HTR-8/SVneo (cell line): ENCODE results near the gene SLC25A19.
"Not testable (repeated sequence)": the region's sequence is repeated elsewhere in the genome, so short reads cannot be mapped to it uniquely, and the experiment has no call there.

Source experiments
- DNase-seq: peaks from one replicate; pipeline ENCODE4 v3.0.0; 2011; ENCODE audit warnings: low spot score, mixed read lengths; ENCODE audit not compliant: insufficient read length
- FAIRE-seq: peaks from 2 replicates; lab custom pipeline; 2011; peaks lifted over from hg19 to GRCh38; lab: Jason Lieb, UNC

SLC25A19 gene

GRCh38 chr17:75307957-75308731 lies 18.9 kb upstream of the SLC25A19 start:
- FAIRE-seq (no peak), DNase-seq (no peak)

GRCh38 chr17:75301502-75302206 lies 12.4 kb upstream of the SLC25A19 start:
- no peak for DNase-seq
- no peak for FAIRE-seq

- no peak for DNase-seq
- no peak for FAIRE-seq
These were observed 11.8 kb upstream of the SLC25A19 start for GRCh38 chr17:75301049-75301448.

- FAIRE-seq = no peak
- DNase-seq = no peak
These were observed 11.0 kb upstream of the SLC25A19 start for GRCh38 chr17:75300280-75300679.

DNA sequence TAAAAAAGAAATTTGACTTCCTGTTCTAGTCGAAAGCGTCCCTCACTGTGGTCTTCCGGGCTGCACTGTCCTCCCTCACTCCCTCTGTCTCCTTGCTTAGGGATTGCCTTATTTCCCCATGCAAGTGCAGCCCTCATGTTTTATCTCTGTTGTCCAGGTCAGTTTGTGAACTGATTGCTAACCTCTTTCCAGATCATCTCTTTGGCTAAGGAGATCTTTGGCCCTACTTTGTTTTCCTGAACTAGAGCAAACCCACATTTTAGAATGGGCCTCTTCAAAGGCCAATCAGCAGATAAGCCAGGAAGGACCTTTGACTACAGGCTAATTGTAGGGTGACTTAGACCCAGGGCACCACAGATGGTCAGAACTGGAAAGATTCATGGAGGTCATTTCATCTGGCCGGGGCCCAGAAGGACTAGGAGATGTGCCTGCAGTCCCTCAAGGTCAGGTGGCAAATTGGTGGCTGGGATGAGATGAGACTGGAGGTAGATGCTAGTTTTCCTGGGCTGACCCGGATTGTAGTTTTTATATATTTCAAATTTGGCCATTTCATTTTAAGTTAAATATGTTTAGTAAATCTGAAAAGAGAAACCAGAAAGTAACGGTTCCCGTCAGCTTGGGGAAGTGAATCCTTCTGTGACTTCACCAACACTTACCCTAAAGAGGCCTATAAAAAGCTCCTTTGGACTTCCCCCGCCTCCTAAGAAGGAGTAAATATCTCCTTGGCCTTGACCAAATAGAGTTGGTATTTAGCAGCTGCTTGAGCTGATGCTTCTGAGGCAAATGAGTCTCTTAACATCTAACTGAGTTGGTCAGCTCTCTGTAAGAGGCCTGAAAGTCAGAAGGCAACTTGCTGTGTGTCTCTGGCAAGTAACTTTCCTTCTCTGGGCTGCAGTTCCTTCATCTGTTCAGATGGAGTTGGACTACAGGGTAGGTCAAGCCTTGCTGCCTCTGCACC lies 6.2 kb upstream of the SLC25A19 start:
- no peak for DNase-seq
- no peak for FAIRE-seq

DNA sequence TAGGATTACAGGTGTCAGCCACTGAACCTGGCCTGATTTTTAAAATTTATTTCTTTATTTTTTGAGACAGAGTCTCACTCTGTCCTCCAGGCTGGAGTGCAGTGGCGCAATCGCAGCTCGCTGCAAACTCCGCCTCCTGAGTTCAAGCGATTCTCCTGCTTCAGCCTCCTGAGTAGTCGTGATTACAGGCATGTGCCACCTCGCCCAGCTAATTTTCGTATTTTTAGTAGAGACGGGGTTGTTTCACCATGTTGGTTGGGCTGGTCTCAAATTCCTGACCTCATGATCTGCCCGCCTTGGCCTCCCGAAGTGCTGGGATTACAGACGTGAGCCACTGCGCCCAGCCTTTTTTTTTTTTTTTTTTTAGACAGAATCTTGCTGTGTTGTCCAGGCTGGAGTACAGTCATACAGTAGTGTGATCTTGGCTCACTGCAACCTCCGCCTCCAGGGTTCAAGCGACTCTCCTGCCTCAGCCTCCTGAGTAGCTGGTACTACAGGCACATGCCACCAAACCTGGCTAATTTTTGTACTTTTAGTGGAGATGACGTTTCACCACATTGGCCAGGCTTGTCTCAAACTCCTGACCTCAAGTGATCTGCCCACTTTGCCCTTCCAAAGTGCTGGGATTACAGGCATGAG lies 3.7 kb upstream of the SLC25A19 start:
- DNase-seq, FAIRE-seq: not testable (repeated sequence)

DNA sequence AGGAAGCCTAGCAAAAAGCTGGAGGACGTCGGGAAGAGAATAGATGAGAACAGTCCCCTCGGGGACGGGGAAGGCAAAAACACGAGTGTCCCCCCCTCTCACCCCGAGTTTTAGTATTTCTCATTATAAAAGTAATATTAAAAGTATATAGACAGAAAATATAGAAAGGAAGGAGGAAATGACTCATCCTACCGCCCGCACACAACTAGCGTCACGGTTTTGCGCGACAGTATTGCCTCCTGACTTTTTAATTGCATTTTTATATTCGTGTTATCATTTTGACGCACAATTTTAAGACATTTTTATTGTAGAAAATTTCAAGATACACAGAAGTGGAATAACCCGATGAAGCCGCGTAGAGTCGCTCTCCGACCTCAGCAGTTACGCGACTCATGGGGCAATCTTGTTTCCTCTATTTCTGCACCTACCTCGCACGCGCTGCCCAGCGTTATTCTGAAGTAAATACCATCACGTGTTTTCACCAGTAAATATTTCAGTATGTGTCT lies 652 bp upstream of the SLC25A19 start:
- no peak for FAIRE-seq
- DNase-seq = no peak

DNA sequence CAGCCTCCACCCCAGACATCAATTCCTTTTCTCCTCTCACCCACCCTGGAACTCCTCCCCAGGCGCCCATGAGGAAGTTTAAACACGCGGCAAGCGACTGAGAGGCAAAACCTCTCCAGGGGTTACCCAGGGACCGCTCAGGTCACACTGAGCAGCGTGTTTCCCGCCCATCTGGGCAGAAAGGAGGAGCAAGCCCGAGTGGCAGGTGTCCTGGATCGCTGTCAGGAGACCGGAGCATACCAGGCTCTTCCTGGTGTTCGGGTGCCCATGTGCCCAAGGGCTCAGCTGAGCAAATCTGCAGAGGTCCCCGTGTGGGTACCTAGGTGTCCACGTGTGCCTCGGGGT lies 491 bp downstream of the SLC25A19 start:
- DNase-seq (peak; percentile 62), FAIRE-seq (no peak)

DNA sequence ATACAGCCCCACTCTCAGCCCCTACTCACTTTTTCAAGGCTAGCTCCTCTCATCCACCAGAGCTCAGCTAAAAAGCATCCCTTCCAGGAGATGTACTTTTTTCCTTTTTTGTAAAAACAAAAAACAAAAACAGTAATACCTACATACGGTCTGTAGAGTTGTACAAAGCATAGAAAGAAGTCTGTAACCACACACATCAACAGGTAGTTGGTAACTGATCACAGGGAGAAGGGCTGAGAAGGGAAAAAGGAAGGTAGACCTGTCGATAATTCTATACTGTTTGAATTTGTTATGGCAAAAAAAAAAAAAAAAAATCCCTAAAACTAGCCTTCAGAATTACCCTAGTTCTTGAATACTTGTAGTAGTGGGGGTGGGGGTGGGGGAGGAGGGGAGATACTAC lies 874 bp downstream of the SLC25A19 start:
- DNase-seq (no peak), FAIRE-seq (no peak)

GRCh38 chr17:75287221-75287620 lies 2.0 kb downstream of the SLC25A19 start:
- DNase-seq (no peak), FAIRE-seq (no peak)

GRCh38 chr17:75285123-75285522 lies 4.1 kb downstream of the SLC25A19 start:
- DNase-seq (no peak), FAIRE-seq (peak; percentile 44)

- DNase-seq, FAIRE-seq: not testable (repeated sequence)
These were observed 9.0 kb downstream of the SLC25A19 start for GRCh38 chr17:75280189-75280588.

DNA sequence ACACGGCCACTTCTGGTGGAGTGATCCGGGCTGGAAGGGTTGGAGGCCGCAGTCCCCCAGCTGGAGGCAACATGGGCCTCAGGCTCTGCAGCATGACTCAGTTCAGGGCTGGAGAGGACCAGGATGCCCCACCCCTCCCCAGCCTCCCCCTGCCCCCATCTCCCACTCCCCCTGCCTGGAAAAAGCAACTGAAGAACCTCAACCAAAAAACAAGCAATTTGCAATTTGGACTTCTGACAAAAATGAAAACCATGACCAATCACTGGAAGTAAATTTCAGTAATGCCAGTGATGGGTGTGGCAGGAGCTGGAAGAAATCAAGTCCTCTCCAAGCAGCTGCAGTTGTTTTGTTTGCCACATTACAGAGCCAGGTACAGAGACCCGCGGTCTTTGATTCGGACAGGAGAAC lies 11.6 kb downstream of the SLC25A19 start:
- DNase-seq = no peak
- peak; percentile 52 for FAIRE-seq

- DNase-seq (no peak), FAIRE-seq (peak; percentile 51)
These were observed 15.1 kb downstream of the SLC25A19 start for GRCh38 chr17:75273977-75274708.

GRCh38 chr17:75272848-75273184 lies 16.4 kb downstream of the SLC25A19 start:
- no peak for FAIRE-seq
- DNase-seq = no peak

DNA sequence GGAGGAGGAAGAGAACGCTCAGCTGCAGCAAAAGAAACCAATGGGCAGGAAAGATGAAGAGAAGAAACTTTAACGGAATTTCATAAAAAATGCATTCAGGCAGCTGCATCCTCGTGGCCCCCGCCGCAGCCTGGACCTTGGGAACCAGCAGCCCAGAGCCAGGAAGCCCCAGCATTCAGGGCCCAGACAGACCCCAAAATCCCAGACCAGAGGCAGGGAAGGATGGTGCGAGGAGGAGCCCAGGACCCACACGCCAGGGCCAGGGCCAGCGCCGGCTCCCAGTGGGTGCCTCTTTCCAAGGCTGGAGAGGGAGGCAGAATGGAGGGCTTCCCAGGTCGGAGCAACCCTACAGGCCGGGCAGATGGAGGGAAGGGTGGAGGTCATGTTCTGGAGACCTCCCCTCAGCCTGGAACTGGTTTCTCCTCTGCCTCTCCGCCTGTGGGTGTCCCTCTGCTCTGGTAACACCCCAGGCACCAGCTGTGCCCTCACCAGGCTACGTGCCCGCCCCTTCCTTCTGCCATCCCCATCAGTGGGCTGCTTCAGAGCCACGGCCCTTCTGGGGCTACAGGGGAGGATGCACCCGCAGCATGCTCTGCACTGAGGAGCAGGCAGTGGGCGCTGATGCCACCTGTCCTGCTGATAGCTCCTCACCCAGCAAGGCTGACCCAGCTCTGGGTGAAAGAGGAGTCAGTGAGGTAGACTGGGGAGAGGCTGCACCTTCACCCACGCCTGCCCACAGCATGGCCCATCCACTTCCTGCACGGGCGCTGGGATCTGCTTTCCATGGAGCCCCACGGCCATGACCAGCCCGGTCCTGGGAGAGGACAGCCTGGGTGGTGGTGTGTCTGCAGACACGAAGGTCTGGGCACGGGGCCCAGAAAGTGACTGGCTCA lies 17.0 kb downstream of the SLC25A19 start:
- DNase-seq (no peak), FAIRE-seq (no peak)

DNA sequence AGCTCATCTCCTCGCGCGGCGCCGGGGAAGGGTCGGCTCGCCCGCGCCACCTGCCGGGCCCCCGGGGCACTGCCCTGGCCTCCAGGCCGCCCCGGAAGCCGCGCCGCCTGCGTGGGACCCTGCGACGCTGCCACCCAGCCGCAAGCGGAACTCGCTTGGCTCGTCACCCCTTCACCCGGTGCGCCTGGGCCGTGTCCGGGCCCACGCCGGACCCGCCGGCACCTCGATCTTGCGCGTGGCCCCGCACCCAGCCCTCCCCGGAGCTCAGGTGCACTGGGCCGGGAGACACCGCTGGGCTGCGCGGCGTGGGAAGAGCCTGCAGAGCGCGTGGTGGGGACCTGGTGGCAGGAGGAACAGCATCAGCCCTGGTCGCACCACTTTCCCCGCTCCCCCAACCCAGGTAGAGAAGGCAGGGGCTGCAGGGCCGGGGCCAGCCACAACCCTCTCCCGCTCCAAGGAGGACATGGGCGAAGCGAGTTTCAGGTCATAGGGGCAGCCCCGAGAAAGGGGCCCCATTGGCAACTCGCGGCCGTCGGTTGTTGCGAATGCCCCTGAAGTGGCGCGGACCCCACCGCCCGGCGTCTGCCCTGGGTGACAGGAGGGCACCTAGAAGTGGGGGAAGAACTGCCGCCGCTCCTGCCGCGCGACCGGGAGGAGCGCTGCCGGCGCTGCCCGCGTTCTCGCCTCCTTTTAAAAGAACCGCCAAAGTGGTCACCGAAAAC lies 17.8 kb downstream of the SLC25A19 start:
- peak; percentile 91 for DNase-seq
- FAIRE-seq = peak; percentile 89

DNA sequence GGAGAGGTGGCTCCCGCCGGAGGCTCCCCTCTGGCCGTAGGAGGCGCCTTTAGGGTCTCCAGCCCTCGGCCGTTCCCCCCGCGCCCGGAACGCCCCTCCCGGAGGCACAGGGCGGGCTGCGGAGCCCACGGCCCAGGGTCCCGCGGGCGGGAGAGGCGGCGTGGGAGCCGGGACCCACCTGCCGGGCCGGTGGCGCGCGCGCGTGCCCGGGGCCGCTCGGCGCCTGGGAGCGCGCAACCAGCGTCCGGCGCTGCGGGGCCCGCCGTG lies 18.3 kb downstream of the SLC25A19 start, which contains the start of gene MIF4GD:
Gene MIF4GD, minus strand, starts transcription at position 266 of the 267 bp plus-strand sequence. CDS start 1,036 bp downstream, outside the sequence.
- FAIRE-seq = no peak
- no peak for DNase-seq
